ENCODE data around the gene STUM. TPM values are rescaled to one million over a fixed set of nuclear protein-coding genes. Genes with fewer than 3 reads are reported as not detected.

The STUM gene
- total RNA-seq, 1 donor from 2014 or later: not detected

DNA sequence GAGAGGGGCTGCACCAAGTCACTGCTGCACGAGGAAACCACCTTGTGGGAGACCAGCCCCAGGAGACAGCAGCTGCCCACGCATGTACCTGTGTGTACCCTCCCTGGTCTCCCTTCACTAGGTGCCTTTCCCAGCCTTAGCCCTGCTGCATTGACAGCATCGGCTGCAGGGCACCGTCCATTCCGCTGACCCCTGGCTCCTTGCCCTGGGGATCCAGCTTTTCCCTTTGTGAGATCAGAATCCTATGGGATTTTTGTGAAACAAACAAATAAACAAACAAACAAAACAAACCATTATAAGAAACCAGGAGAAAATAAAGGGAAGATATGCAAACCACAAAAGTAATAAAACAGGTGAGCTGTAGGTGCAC, 2.1 kb downstream of the STUM start:
- H3K4me3 ChIP-seq: no peak overlapping the region
- H3K4me1 ChIP-seq: peaks cover 20% of the 10 kb centered on the region
- H2AFZ ChIP-seq (replicated peaks): no peak overlapping the region
- peaks cover 8% of the 10 kb centered on the region for H3F3A ChIP-seq (ENCODE audit: low read depth)
- Mint-ChIP-seq H3K27me3 (ENCODE audit: insufficient read depth, low read depth) (peaks cover 32% of the 10 kb centered on the region), H3K9me3 (no peaks in the 10 kb centered on the region), H3K4me3 (peak overlapping the region; percentile 81), H3K36me3 (no peaks in the 10 kb centered on the region), H3K27ac (no peak overlapping the region), H3K4me1 (peaks cover 14% of the 10 kb centered on the region)
- no peaks in the 10 kb centered on the region for H3K9me3 ChIP-seq (ENCODE audit: low read depth)
- H3K4me2 ChIP-seq: no peak overlapping the region
- no peaks in the 10 kb centered on the region for H3K36me3 ChIP-seq
- no peak overlapping the region for H3K9ac ChIP-seq
- no peak for DNase-seq (ENCODE audit: low spot score)
- no peak overlapping the region for H3K27ac ChIP-seq
- H3K27me3 ChIP-seq: peaks cover 97% of the 10 kb centered on the region
- no peaks in the 10 kb centered on the region for H3K79me2 ChIP-seq (ENCODE audit: low read depth)
- TF ChIP-seq EZH2phosphoT487 (IDR thresholded peaks at IDR 0.05) (no peak), EZH2 (IDR thresholded peaks at IDR 0.05) (no peak), CTCF (IDR thresholded peaks at IDR 0.05) (no peak)
- peaks cover 7% of the 10 kb centered on the region for H4K20me1 ChIP-seq (ENCODE audit: low read depth)

- H3K36me3 Mint-ChIP-seq: no peaks in the 10 kb centered on the region
- Histone ChIP-seq H3K79me2 (ENCODE audit: low read depth) (no peaks in the 10 kb centered on the region), H2AFZ (replicated peaks) (no peak overlapping the region), H3K27me3 (peaks cover 94% of the 10 kb centered on the region), H3K4me3 (no peak overlapping the region), H3K36me3 (no peaks in the 10 kb centered on the region), H3K27ac (no peak overlapping the region), H3K9me3 (ENCODE audit: low read depth) (no peaks in the 10 kb centered on the region), H3F3A (ENCODE audit: low read depth) (peaks cover 8% of the 10 kb centered on the region), H3K4me1 (peaks cover 20% of the 10 kb centered on the region), H3K4me2 (no peak overlapping the region), H3K9ac (no peak overlapping the region), H4K20me1 (ENCODE audit: low read depth) (peaks cover 7% of the 10 kb centered on the region)
- H3K27me3 Mint-ChIP-seq (ENCODE audit: insufficient read depth, low read depth): peaks cover 31% of the 10 kb centered on the region
- no peak overlapping the region for H3K4me3 Mint-ChIP-seq
- no peak for DNase-seq (ENCODE audit: low spot score)
- peaks cover 14% of the 10 kb centered on the region for H3K4me1 Mint-ChIP-seq
- no peak overlapping the region for H3K27ac Mint-ChIP-seq
- TF ChIP-seq EZH2 (IDR thresholded peaks at IDR 0.05): no peak
- no peak for TF ChIP-seq EZH2phosphoT487 (IDR thresholded peaks at IDR 0.05)
- no peak for TF ChIP-seq CTCF (IDR thresholded peaks at IDR 0.05)
- H3K9me3 Mint-ChIP-seq: no peaks in the 10 kb centered on the region
Measured at GRCh38 chr1:226551299-226551698, 2.7 kb downstream of the STUM start.

DNA sequence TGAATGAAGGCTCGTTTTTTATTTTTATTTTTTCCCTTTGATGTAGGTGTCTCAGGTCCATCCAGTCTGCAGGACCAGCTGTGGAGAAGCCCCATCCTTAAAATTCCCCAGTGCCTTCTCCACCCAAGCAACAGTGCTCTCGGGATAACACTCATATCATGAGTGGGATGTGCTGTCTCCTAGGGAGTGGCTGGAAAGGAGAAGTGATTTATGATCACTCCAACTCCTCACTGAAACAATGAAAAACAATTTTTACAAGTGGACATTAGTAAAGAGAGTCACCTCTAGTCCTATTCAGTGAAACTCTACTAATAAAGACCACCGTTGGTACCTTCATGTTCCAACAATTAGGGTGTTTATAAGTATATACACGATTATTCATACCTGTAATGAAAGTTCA, 3.5 kb downstream of the STUM start:
- H3K27me3 ChIP-seq: peaks cover 91% of the 10 kb centered on the region
- peaks cover 31% of the 10 kb centered on the region for H3K27me3 Mint-ChIP-seq (ENCODE audit: insufficient read depth, low read depth)
- H3K4me1 ChIP-seq: peaks cover 20% of the 10 kb centered on the region

GRCh38 chr1:226553266-226553923, 4.8 kb downstream of the STUM start:
- Mint-ChIP-seq H3K36me3 (no peaks in the 10 kb centered on the region), H3K4me3 (no peak overlapping the region), H3K4me1 (peaks cover 9% of the 10 kb centered on the region), H3K27ac (no peak overlapping the region), H3K9me3 (no peaks in the 10 kb centered on the region), H3K27me3 (ENCODE audit: insufficient read depth, low read depth) (peaks cover 31% of the 10 kb centered on the region)
- TF ChIP-seq CTCF (IDR thresholded peaks at IDR 0.05) (no peak), EZH2 (IDR thresholded peaks at IDR 0.05) (peak; percentile 12)
- Histone ChIP-seq H3K79me2 (ENCODE audit: low read depth) (no peaks in the 10 kb centered on the region), H3K36me3 (no peaks in the 10 kb centered on the region), H3K4me3 (no peak overlapping the region), H3K9ac (no peak overlapping the region), H3K9me3 (ENCODE audit: low read depth) (no peaks in the 10 kb centered on the region), H3K4me1 (peaks cover 18% of the 10 kb centered on the region), H4K20me1 (ENCODE audit: low read depth) (peaks cover 7% of the 10 kb centered on the region), H3F3A (ENCODE audit: low read depth) (peaks cover 2% of the 10 kb centered on the region), H3K27ac (no peak overlapping the region), H3K27me3 (peaks cover 80% of the 10 kb centered on the region), H2AFZ (replicated peaks) (no peak overlapping the region), H3K4me2 (no peak overlapping the region)
- DNase-seq (ENCODE audit: low spot score): no peak

More for the DNA sequence above, 3.5 kb downstream of the STUM start:
- no peak for TF ChIP-seq EZH2phosphoT487 (IDR thresholded peaks at IDR 0.05)
- H3F3A ChIP-seq (ENCODE audit: low read depth): peaks cover 8% of the 10 kb centered on the region
- H3K36me3 Mint-ChIP-seq: no peaks in the 10 kb centered on the region
- no peak overlapping the region for H3K27ac Mint-ChIP-seq
- H3K4me3 Mint-ChIP-seq: no peak overlapping the region
- H3K4me2 ChIP-seq: no peak overlapping the region
- H3K27ac ChIP-seq: no peak overlapping the region
- no peaks in the 10 kb centered on the region for H3K79me2 ChIP-seq (ENCODE audit: low read depth)
- H3K9me3 Mint-ChIP-seq: no peaks in the 10 kb centered on the region
- no peak overlapping the region for H2AFZ ChIP-seq (replicated peaks)
- H3K36me3 ChIP-seq: no peaks in the 10 kb centered on the region
- no peak overlapping the region for H3K4me3 ChIP-seq
- H3K9me3 ChIP-seq (ENCODE audit: low read depth): no peaks in the 10 kb centered on the region
- peaks cover 14% of the 10 kb centered on the region for H3K4me1 Mint-ChIP-seq
- peaks cover 7% of the 10 kb centered on the region for H4K20me1 ChIP-seq (ENCODE audit: low read depth)
- no peak overlapping the region for H3K9ac ChIP-seq
- DNase-seq (ENCODE audit: low spot score): no peak

All from neural progenitor cell (in vitro differentiated cells).